ENCODE data around the gene ENDOU. TPM values are rescaled to one million over a fixed set of nuclear protein-coding genes. Genes with fewer than 3 reads are reported as not detected.

The ENDOU gene
- total RNA-seq, 1 experiment from 2014 or later, result not detected

DNA sequence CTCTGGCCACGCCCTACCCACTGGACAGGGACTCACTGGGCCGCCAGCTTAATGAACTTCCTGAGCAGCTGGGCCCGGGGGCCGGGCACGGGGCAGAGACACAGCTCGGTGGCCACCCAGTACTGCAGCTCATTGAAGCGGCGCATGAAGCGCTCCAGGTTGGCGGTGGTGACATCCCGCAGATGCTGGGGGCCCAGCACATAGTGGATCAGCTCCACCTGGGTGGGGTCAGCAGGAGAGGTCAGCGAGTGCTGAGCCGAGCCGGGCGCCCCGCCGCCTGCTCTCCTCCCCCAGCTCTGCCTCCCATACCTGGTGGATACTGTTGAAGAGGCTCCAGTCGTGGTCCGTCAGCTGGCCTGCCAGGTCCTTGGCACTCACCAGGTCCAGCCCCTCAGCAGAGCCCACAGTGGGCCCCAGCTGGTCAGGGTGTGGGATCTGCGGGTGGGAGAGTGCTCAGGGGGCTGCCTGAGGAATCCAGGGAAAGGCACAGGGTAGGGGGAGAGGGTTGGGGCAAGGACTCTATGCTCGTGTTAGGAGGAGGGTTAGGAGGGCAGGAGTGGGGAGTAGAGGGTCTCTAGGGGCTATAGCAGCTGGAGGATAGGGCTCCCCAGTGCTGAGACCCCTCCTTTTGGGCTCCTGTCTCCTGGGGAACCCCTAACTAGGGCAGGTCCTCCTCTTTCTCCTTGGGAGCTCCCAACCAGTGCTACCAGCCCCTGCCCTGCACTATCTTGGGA, 15.5 kb upstream of the ENDOU start:
- H3K4me1 Mint-ChIP-seq (ENCODE audit: insufficient read depth, unreplicated experiment), result peaks cover 14% of the 10 kb centered on the region
- no peak overlapping the region for H3K4me3 Mint-ChIP-seq (ENCODE audit: unreplicated experiment)
- ChIA-PET CTCF (interaction anchor here (0.5 to 7.8 kb wide), 21 partner anchors 12 to 708 kb away, joined by 3 to 843 read pairs (median 9); partner anchors contain the start of genes ENDOU, RAPGEF3 and SLC48A1), POLR2A (interaction anchor here (0.6 to 4.9 kb wide), 4 partner anchors 27 to 40 kb away, joined by 3 to 38 read pairs (median 14); partner anchors contain the start of gene RPAP3)
- no peaks in the 10 kb centered on the region for H3K9me3 Mint-ChIP-seq (ENCODE audit: unreplicated experiment)
- H3K27me3 Mint-ChIP-seq (ENCODE audit: insufficient read depth, unreplicated experiment), result peaks cover 16% of the 10 kb centered on the region
- no TSS peak for BruUV-seq (replicated peaks)
- intact Hi-C loops (cut with micrococcal nuclease), result no loop called here
- H3K27ac Mint-ChIP-seq (ENCODE audit: low read depth, unreplicated experiment), result no peak overlapping the region
- TF ChIP-seq, protein P1, sequence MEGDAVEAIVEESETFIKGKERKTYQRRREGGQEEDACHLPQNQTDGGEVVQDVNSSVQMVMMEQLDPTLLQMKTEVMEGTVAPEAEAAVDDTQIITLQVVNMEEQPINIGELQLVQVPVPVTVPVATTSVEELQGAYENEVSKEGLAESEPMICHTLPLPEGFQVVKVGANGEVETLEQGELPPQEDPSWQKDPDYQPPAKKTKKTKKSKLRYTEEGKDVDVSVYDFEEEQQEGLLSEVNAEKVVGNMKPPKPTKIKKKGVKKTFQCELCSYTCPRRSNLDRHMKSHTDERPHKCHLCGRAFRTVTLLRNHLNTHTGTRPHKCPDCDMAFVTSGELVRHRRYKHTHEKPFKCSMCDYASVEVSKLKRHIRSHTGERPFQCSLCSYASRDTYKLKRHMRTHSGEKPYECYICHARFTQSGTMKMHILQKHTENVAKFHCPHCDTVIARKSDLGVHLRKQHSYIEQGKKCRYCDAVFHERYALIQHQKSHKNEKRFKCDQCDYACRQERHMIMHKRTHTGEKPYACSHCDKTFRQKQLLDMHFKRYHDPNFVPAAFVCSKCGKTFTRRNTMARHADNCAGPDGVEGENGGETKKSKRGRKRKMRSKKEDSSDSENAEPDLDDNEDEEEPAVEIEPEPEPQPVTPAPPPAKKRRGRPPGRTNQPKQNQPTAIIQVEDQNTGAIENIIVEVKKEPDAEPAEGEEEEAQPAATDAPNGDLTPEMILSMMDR (IDR thresholded peaks at IDR 0.05; ENCODE audit: unreplicated experiment), result no peak
- DNase-seq (ENCODE audit: unreplicated experiment), result no peak
- no peaks in the 10 kb centered on the region for H3K36me3 Mint-ChIP-seq (ENCODE audit: insufficient read depth, unreplicated experiment)

GRCh38 chr12:47739979-47740378, 14.7 kb upstream of the ENDOU start:
- TF ChIP-seq, protein P1 (IDR thresholded peaks at IDR 0.05; ENCODE audit: unreplicated experiment), result no peak
- no peaks in the 10 kb centered on the region for H3K9me3 Mint-ChIP-seq (ENCODE audit: unreplicated experiment)
- BruUV-seq (replicated peaks), result no TSS peak
- CTCF ChIA-PET, result interaction anchor here (0.7 to 7.8 kb wide), 9 partner anchors 11 to 774 kb away, joined by 3 to 843 read pairs (median 73); partner anchors contain the start of genes ENDOU, RAPGEF3 and SLC48A1
- POLR2A ChIA-PET, result interaction anchor here (0.6 kb wide), 1 partner anchor 137 kb away, joined by 3 read pairs; no protein-coding TSS in a partner anchor
- H3K4me1 Mint-ChIP-seq (ENCODE audit: insufficient read depth, unreplicated experiment), result peaks cover 14% of the 10 kb centered on the region
- H3K27me3 Mint-ChIP-seq (ENCODE audit: insufficient read depth, unreplicated experiment), result peaks cover 8% of the 10 kb centered on the region
- no peak for DNase-seq (ENCODE audit: unreplicated experiment)
- H3K4me3 Mint-ChIP-seq (ENCODE audit: unreplicated experiment), result no peak overlapping the region
- no peak overlapping the region for H3K27ac Mint-ChIP-seq (ENCODE audit: low read depth, unreplicated experiment)
- H3K36me3 Mint-ChIP-seq (ENCODE audit: insufficient read depth, unreplicated experiment), result no peaks in the 10 kb centered on the region
- intact Hi-C loops (cut with micrococcal nuclease), result no loop called here

- H3K36me3 Mint-ChIP-seq (ENCODE audit: insufficient read depth, unreplicated experiment), result no peaks in the 10 kb centered on the region
- intact Hi-C loops (cut with micrococcal nuclease), result no loop called here
- TF ChIP-seq, protein P1 (IDR thresholded peaks at IDR 0.05; ENCODE audit: unreplicated experiment), result no peak
- peaks cover 14% of the 10 kb centered on the region for H3K4me1 Mint-ChIP-seq (ENCODE audit: insufficient read depth, unreplicated experiment)
- H3K9me3 Mint-ChIP-seq (ENCODE audit: unreplicated experiment), result no peaks in the 10 kb centered on the region
- no peak for DNase-seq (ENCODE audit: unreplicated experiment)
- no TSS peak for BruUV-seq (replicated peaks)
- no peak overlapping the region for H3K27ac Mint-ChIP-seq (ENCODE audit: low read depth, unreplicated experiment)
- CTCF ChIA-PET, result interaction anchor here (0.8 to 7.8 kb wide), 6 partner anchors 18 to 774 kb away, joined by 3 to 843 read pairs (median 144); partner anchors contain the start of genes RAPGEF3 and SLC48A1
- H3K4me3 Mint-ChIP-seq (ENCODE audit: unreplicated experiment), result no peak overlapping the region
- H3K27me3 Mint-ChIP-seq (ENCODE audit: insufficient read depth, unreplicated experiment), result peaks cover 1% of the 10 kb centered on the region
- POLR2A ChIA-PET, result interaction anchor here (0.6 kb wide), 1 partner anchor 138 kb away, joined by 3 read pairs; no protein-coding TSS in a partner anchor
Measured at GRCh38 chr12:47739297-47739696, 14.0 kb upstream of the ENDOU start.

- no peaks in the 10 kb centered on the region for H3K36me3 Mint-ChIP-seq (ENCODE audit: insufficient read depth, unreplicated experiment)
- TF ChIP-seq, protein P1 (IDR thresholded peaks at IDR 0.05; ENCODE audit: unreplicated experiment), result no peak
- no peaks in the 10 kb centered on the region for H3K9me3 Mint-ChIP-seq (ENCODE audit: unreplicated experiment)
- peaks cover 14% of the 10 kb centered on the region for H3K4me1 Mint-ChIP-seq (ENCODE audit: insufficient read depth, unreplicated experiment)
- no peak overlapping the region for H3K4me3 Mint-ChIP-seq (ENCODE audit: unreplicated experiment)
- ChIA-PET CTCF (interaction anchor here (0.8 to 7.8 kb wide), 5 partner anchors 9 to 100 kb away, joined by 3 to 843 read pairs (median 4); partner anchors contain the start of gene SLC48A1), POLR2A (interaction anchor here (0.6 kb wide), 1 partner anchor 95 kb away, joined by 4 read pairs; no protein-coding TSS in a partner anchor)
- BruUV-seq (replicated peaks), result no TSS peak
- H3K27me3 Mint-ChIP-seq (ENCODE audit: insufficient read depth, unreplicated experiment), result no peaks in the 10 kb centered on the region
- intact Hi-C loops (cut with micrococcal nuclease), result no loop called here
- no peak overlapping the region for H3K27ac Mint-ChIP-seq (ENCODE audit: low read depth, unreplicated experiment)
- no peak for DNase-seq (ENCODE audit: unreplicated experiment)
Measured at GRCh38 chr12:47737936-47738594, 12.8 kb upstream of the ENDOU start.
